Keratinocyte (primary cell): Measurements from ENCODE around the gene MOB4. TPM values are rescaled to one million over a fixed set of nuclear protein-coding genes. Genes with fewer than 3 reads are reported as not detected.

Experiments
- DNase-seq: peaks from one replicate; pipeline ENCODE4 v3.0.0-alpha.2; 2011; ENCODE audit warnings: low read depth, missing footprints, low spot score
- FAIRE-seq: peaks from 2 replicates; lab custom pipeline; 2011; peaks lifted over from hg19 to GRCh38; lab: Jason Lieb, UNC
- H2AFZ ChIP-seq: 2 replicates; pipeline ENCODE4 v1.6.0; 2012; ENCODE audit warnings: low read length, control low read depth, inconsistent platforms; ENCODE audit not compliant: control insufficient read depth
- H3K27ac ChIP-seq: 2 replicates; pipeline ENCODE4 v1.5.1; 2011; ENCODE audit warnings: low read length; ENCODE audit not compliant: control insufficient read depth, insufficient read depth
- H3K27me3 ChIP-seq: 3 replicates; pipeline ENCODE4 v1.6.0; 2011; ENCODE audit warnings: low read length; ENCODE audit not compliant: control insufficient read depth, insufficient read depth; ENCODE audit errors: extremely low read depth
- H3K36me3 ChIP-seq, 2 experiments: 2 replicates in 1 of 2; 3 replicates in 1 of 2; pipeline ENCODE4 v1.5.1; 2011; ENCODE audit warnings: low read length in 2 of 2, mild to moderate bottlenecking in 1 of 2; ENCODE audit not compliant: control insufficient read depth in 2 of 2, insufficient read depth in 2 of 2; ENCODE audit errors: extremely low read depth in 1 of 2
- H3K4me1 ChIP-seq: 3 replicates; pipeline ENCODE4 v1.5.1; 2011; ENCODE audit warnings: low read length; ENCODE audit not compliant: control insufficient read depth, insufficient read depth; ENCODE audit errors: extremely low read depth
- H3K4me2 ChIP-seq: 3 replicates; pipeline ENCODE4 v1.6.0; 2011; ENCODE audit warnings: low read depth, low read length; ENCODE audit not compliant: control insufficient read depth, insufficient read depth; ENCODE audit errors: extremely low read depth
- H3K4me3 ChIP-seq, 3 experiments: fragments of 200-600 bp in 1 of 3; sonication (generic) in 1 of 3; 2 replicates in 2 of 3; 3 replicates in 1 of 3; pipeline ENCODE4 v1.5.1; 2011 to 2016; ENCODE audit warnings: low read length in 3 of 3, mild to moderate bottlenecking in 3 of 3, control low read depth in 2 of 3, inconsistent platforms in 1 of 3, low read depth in 1 of 3, mixed read lengths in 1 of 3, mixed run types in 1 of 3, moderate library complexity in 1 of 3; ENCODE audit not compliant: control insufficient read depth in 2 of 3, insufficient read depth in 2 of 3; ENCODE audit errors: extremely low read depth in 1 of 3
- H3K79me2 ChIP-seq: 2 replicates; pipeline ENCODE4 v1.6.0; 2012; ENCODE audit warnings: low read length; ENCODE audit not compliant: control insufficient read depth, insufficient read depth
- H3K9ac ChIP-seq: 3 replicates; pipeline ENCODE4 v1.6.0; 2011; ENCODE audit warnings: low read length; ENCODE audit not compliant: control insufficient read depth, insufficient read depth; ENCODE audit errors: extremely low read depth
- H3K9me1 ChIP-seq: 3 replicates; pipeline ENCODE4 v1.6.0; 2011; ENCODE audit warnings: low read length; ENCODE audit not compliant: control insufficient read depth, insufficient read depth; ENCODE audit errors: extremely low read depth
- H3K9me3 ChIP-seq: 2 replicates; pipeline ENCODE4 v1.5.1; 2012; ENCODE audit warnings: low read depth, low read length; ENCODE audit not compliant: control insufficient read depth
- H4K20me1 ChIP-seq: 3 replicates; pipeline ENCODE4 v1.6.0; 2011; ENCODE audit warnings: low read length; ENCODE audit not compliant: control insufficient read depth, insufficient read depth; ENCODE audit errors: extremely low read depth
- CTCF ChIP-seq, 3 experiments: IDR thresholded peaks in 1 of 3; conservative IDR thresholded peaks in 1 of 3; optimal IDR thresholded peaks in 1 of 3; 2 replicates in 2 of 3; 3 replicates in 1 of 3; pipeline versions ENCODE3 to v1.5.1; 2011; ENCODE audit warnings: low read length in 3 of 3, mild to moderate bottlenecking in 3 of 3, moderate library complexity in 2 of 3, control low read depth in 1 of 3, inconsistent platforms in 1 of 3; ENCODE audit not compliant: insufficient read depth in 2 of 3; ENCODE audit errors: extremely low read depth in 1 of 3
- EZH2 ChIP-seq: IDR thresholded peaks from one replicate; pipeline ENCODE4 v1.6.1; 2012; ENCODE audit warnings: inconsistent platforms, mild to moderate bottlenecking, low read length, moderate library complexity
- dilution Hi-C: fragments of 300-500 bp; cut with MboI; formaldehyde crosslinking; loops from one replicate; pipeline ENCODE4 v1.7.0; 2020; ENCODE audit warnings: low sequenced_read_pairs; ENCODE audit not compliant: extremely low pct_ligation_motif_present
- polyA plus RNA-seq, 5 experiments: library from polyadenylated mRNA; depleted of rRNA in 3 of 5; stranded (reverse) in 3 of 5; stranded (forward) in 1 of 5; unstranded in 1 of 5; fragments of >200 nt; gene quantifications; 1 replicate in 1 of 5; 2 replicates in 3 of 5; 3 replicates in 1 of 5; pipeline versions ENCODE4 v1.2.1 to v1.2.3, GENCODE V29; 2011 to 2012; ENCODE audit warnings: missing spikeins in 2 of 5, low read depth in 1 of 5, low replicate concordance in 1 of 5

MOB4 gene
- polyA plus RNA-seq, 1 donor (not counting 4 experiments of a cell fraction or from before 2014, with no cell fraction given), result 53.6 TPM

DNA sequence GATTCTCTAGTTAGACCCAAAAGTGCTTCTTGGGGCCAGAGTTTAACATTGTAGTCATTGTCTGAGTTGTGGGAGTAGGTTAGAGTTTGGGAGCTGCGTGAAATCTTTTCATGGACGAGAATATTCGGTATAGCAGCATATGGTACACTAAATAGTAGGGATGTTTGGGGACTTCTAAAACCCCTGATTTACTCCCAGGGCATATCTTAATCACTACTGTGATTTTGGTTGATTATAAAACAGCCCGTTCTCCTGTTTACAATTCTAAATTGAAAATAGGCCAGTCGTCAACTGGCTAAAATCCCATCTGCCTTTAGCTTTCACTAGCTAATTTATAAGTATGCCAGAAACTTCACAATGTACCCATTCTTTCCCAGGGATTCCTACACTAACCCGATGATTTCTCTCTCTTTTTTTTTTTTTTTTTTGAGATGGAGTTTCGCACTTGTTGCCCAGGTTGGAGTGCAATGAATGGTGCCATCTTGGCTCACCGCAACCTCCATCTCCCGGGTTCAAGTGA is 44.3 kb downstream of the MOB4 start:
- no peak overlapping the region for H3K4me3 ChIP-seq
- no peak overlapping the region for H3K27ac ChIP-seq
- H4K20me1 ChIP-seq, result no peaks in the 10 kb centered on the region
- no peaks in the 10 kb centered on the region for H3K4me1 ChIP-seq
- no peaks in the 10 kb centered on the region for H3K27me3 ChIP-seq
- no peak overlapping the region for H3K4me2 ChIP-seq
- H3K79me2 ChIP-seq, result no peaks in the 10 kb centered on the region
- H3K9me3 ChIP-seq, result no peaks in the 10 kb centered on the region
- H3K9me1 ChIP-seq, result no peaks in the 10 kb centered on the region
- no peak overlapping the region for H2AFZ ChIP-seq
- no peak for FAIRE-seq
- H3K9ac ChIP-seq, result no peak overlapping the region
- TF ChIP-seq CTCF (optimal IDR thresholded peaks at IDR 0.05 in 1 of 3, IDR thresholded peaks at IDR 0.05 in 1 of 3, conservative IDR thresholded peaks at IDR 0.05 in 1 of 3; ENCODE audit: extremely low read depth in 1 of 3, insufficient read depth in 2 of 3, low read length in 3 of 3) (no peak), EZH2 (no peak)
- DNase-seq, result no peak
- no peaks in the 10 kb centered on the region for H3K36me3 ChIP-seq
- dilution Hi-C loops, result no loop called here

DNA sequence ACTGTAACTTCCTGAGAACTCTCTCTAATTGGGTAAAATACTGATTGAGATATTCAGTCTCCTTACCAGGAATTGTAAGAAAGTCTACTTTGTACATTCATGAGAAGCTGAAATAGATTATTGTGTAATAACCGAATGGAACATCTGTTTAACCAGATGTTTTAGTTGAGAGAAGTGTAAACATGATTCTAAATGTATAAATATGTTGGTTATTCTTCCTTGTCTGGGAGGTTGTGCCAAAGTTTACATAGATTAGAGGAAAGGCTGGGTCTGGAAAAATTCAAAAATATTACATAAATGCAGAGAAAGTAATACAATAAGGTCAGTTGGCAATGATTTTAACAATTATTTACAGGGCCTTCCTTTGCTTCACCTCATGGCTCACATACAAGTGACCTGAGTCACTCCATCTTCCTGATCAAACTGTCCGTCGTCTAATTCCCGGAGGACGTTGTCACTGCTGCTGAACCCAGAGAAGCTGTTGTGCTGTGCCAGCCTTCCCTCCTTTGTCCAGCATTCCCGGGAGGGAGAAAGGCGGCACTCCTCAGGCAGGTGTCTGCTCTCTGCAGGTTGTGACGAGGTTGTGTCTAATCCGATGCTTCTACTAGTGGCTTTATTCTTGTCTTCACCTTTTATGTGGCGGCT is 55.9 kb downstream of the MOB4 start:
- TF ChIP-seq EZH2 (no peak), CTCF (optimal IDR thresholded peaks at IDR 0.05 in 1 of 3, IDR thresholded peaks at IDR 0.05 in 1 of 3, conservative IDR thresholded peaks at IDR 0.05 in 1 of 3; ENCODE audit: extremely low read depth in 1 of 3, insufficient read depth in 2 of 3, low read length in 3 of 3) (no peak)
- H3K36me3 ChIP-seq, result peaks cover 0 to 4% of the 10 kb centered on the region in 2 experiments
- dilution Hi-C loops, result no loop called here
- no peaks in the 10 kb centered on the region for H3K79me2 ChIP-seq
- H3K27me3 ChIP-seq, result no peaks in the 10 kb centered on the region
- no peak overlapping the region for H3K9ac ChIP-seq
- no peaks in the 10 kb centered on the region for H4K20me1 ChIP-seq
- H3K9me1 ChIP-seq, result no peaks in the 10 kb centered on the region
- no peak overlapping the region for H3K4me2 ChIP-seq
- no peak overlapping the region for H2AFZ ChIP-seq
- H3K9me3 ChIP-seq, result peaks cover 4% of the 10 kb centered on the region
- no peak overlapping the region for H3K4me3 ChIP-seq
- H3K4me1 ChIP-seq, result no peaks in the 10 kb centered on the region
- H3K27ac ChIP-seq, result no peak overlapping the region
- no peak for DNase-seq
- no peak for FAIRE-seq
